COLO829 (cell line): ENCODE results near the gene CPOX.
A peak's percentile ranks its signal among the peaks of the same experiment; 100 is the strongest.
"Not testable (repeated sequence)": the region's sequence is repeated elsewhere in the genome, so short reads cannot be mapped to it uniquely, and the experiment has no call there.

ENCODE experiments used
- DNase-seq: peaks from one replicate; pipeline ENCODE4 v3.0.0; 2012; ENCODE audit warnings: low spot score

Gene CPOX

DNA sequence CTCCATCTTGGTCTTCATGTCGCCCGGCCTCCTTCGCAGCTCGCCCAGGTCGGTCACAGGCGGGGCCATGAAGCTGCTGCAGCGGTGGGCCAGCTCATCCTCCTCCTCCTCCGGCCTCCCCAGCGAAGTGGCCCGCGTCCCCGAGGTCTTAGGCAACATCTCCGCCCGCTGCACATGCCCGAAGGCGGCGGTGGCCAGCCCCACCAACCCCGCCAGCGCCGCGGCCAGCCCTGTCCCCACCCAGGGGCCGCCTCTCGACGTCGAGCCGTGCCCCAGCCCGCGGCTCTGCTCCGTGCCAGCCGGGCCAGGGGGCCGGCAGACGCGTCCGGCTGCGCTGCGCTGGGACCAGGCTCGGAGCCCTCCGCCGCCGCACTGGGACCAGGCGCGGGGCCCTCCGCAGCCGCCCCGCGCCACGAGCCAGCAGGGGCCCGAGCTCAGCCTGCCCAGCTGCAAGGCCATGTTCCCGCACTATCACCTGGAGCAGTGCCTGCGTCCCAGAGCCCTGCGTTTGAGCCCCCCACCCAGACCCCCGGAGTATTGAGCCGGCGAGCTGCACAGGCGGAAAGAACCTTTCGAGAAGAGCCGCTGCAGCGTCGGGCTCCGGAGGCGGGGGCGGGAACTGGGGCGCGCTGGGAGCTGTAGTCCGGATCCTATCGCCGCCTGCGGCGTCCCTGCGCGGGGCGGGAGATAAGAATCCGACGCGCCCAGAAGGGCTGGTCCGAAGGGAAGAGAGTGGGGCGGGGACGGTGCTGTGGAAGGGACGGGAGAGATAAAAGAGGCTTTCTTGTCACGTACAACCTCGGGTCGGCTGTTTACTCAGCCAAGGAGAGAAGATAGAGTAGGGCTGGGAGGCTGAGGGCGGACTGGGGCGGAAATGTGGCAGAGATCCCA lies at the start of gene CPOX:
TSS of gene CPOX (minus strand) at position 566 of the 891 bp plus-strand sequence. CDS start at position 459, 107 bp downstream.
- DNase-seq = peak; percentile 99

DNA sequence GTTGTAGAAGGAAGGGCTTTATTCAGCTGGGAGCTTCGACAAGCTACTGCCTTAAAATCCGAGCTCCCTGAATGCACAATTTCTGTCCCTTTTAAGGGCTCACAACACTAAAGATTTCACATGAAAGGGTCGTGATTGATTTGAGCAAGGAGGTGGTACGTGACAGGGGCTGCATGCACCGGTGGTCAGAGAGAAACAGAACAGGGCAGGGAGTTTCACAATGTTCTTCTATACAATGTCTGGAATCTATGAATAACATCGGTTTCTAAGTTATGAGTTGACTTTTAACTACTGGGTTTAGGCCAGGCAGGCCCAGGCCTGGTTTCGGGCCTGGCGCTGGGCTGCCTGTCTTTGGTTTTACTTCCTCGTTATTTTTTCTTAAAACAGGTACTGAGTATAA lies 49.4 kb upstream of the CPOX start:
- not testable (repeated sequence) for DNase-seq

DNA sequence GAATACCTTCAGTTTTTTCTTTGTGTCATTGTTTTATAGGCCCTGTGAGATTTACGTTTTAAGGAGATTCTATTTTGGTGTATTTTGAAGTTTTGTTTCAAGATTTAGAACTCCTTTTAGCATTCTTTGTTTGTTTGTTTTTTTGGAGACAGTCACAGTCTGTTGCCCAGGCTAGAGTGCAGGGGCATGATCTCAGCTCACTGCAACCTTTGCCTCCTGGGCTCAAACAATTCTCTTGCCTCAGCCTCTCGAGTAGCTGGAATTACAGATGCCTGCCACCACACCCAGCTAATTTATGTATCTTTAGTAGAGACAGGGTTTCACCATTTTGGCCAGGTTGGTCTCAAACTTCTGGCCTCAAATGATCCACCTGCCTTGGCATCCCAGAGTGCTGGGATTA lies 48.3 kb upstream of the CPOX start:
- not testable (repeated sequence) for DNase-seq

DNA sequence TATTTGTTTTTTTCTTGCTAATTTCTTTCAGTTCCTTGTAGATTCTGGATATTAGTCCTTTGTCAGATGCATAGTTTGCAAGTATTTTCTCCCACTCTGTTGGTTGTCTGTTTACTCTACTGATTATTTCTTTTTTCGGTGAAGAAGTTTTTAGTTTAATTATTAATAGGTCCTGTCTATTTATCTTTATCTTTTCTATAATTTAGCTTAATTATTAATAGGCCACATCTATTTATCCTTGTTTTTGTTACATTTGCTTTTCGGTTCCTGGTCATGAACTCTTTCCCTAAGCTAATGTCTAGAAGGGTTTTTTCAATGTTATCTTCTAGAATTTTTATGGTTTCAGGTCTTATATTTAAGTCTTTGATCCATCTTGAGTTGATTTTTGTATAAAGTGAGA lies 45.1 kb upstream of the CPOX start:
- not testable (repeated sequence) for DNase-seq

DNA sequence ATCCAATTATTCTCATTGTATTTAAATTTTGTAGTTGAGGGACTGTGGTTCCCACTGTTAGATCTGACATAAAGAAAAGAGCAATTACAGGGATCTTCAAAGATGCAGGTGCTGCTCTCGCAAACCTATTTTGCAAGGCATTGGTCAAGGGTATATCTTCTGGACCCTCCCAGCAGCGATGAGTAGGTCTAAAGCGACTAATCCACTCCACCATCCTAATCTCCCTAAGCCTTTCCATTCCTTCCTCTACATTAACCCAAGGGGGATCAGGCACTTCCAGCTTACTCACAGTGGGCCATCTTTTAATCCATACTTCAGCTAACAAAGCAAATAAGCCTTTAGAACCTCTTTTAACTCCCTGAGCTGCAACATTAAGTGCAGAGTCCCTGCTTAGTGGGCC lies 37.0 kb upstream of the CPOX start:
- no peak for DNase-seq

DNA sequence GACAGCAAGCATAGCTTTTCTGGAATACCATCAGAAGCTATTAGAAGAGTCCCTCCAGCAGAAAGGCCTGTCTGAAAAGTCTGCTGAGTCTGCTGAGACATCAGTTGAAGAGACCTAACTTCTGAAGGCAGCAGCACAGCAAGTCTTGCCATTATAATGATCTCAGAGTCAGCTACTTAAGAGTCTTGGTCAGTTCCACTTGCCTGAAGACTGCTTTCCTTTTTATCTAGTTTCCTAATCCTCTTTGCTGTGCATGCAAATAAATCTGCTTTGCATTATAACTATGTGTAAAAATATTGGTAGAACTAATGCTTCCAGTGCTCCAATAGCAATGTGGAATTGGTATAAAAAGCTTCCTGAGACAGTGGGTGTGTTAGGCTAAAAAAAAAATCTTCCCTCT lies 34.9 kb upstream of the CPOX start:
- no peak for DNase-seq

DNA sequence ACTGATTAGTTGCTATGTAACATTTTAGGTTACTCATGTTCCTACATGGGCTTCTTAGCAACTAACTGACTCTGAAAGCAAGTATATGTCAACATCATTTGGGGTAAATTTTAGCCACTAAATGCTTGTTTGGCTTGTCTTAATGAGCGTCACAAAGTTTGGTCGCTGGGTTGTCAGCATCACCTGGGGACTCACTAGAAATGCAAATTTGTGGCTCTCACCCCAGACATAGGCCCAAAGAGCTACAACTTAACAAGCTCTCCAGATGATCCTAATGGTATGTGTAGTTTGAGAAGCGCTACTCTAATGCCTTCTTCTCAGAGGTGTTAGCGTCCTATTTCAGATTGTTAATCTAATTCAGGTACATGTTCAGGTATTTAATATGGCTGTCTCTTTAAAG lies 32.7 kb upstream of the CPOX start:
- DNase-seq = no peak

DNA sequence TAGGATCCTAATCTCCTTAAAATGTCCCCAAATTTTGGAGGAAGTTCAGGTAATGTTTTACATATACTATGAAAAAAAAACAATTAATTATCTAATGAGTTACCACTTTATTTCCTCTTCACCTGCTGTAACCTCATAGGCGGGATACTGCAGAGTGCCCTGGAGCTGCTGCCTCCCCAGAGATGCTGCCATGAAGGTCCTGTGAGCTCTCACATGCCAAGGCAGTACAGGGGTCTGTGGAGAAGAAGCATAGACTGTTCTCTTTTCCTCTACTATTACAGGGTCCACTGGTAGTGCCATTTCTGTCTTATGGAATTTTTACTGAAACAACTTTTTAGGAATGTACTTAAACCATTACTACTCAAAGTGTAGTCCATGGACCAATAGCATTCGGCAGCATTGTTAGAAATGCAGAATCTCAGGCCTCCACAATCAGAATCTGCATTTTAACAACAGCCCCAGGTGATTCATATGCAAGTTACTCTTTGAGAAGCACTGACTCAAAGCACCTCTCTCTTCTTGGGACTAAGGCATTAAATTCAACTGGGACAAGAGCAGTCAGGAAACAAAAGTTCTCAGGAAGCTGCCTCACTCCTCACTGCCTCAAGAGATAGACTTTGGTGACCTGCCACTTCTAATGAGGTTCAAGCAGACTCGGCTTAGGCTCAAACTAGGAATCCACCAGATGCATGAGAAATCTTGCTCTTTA lies 30.3 kb upstream of the CPOX start:
- no peak for DNase-seq

DNA sequence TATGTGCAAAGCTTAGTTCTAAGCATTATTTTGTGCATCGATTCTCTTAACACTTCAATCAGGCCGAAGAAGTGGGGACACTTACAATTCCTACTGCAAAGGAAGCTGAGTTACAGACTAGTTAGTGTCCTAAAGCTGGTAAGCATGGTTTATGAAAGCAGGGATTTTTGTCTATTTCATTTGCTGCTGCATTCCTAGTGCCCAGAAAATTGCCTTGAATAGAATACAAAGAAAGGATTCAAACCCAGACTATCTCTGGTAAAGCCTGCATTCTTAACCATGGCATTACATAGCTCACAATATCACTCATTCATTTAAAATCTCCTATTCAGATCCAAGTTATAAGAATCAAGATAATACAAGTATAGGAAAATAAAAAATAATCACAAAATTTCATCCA lies 24.4 kb upstream of the CPOX start:
- DNase-seq = peak; percentile 83

DNA sequence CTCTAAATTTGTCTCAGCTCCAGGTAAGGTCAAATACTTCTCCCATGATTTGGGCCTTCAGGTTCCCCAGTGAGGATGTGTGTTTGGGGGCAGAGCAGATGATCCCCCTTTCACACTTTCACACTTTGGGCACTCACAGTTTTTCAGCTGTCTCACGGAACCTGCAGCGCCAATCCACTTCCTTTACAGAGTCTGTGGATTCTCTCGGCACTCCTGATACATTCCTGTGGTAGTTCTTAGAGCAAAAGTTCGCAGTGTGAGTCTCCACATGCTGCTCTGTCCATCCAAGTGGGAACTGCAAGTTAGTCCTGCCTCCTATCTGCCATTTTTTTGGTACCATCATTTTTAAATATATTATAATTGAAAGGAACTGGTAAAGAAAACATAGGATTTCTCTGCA lies 20.2 kb upstream of the CPOX start:
- no peak for DNase-seq

DNA sequence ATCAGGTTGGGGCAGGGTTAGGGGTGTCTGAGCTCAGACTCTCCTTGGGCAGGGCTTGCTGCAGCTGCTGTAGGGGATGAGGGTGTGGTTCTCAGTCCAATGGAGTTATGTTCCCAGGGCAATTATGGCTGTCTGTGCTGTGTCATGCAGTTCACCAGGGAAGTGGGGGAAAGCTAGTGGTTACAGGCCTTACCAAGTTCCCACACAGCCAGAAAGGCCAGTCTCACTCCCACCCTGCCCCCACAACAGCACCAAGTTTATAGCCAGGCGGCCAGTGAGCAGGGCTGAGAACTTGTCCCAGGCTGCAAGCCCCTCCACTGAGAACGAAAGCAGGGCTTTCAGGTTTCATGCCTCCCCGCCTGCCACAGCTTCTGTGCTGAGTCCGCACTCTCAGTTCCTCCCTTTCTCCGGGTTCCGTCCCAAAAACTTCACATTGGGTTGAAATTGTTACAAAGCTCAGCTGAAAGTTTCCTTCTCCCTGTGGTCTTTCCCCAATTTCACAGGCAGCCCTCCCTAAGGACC lies 19.6 kb upstream of the CPOX start:
- no peak for DNase-seq

DNA sequence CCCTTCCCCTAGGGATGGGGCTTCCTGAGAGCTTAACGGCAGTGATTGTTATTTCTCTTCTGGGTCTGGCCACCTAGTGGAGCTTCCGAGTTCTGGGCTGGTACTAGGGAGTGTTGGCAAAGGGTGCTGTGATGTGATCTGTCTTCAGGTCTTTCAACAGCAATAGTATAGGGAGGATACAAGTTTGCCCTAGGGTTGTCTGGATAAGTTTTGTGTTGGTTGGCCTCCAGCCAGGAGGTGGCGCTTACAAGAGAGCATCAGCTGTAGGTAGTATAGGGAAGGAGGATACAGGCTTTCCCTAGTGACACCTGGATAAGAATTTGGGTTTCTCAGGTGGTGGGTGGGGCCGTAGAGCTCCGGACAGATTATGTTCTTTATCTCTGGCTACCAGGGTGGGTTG lies 19.2 kb upstream of the CPOX start:
- DNase-seq = no peak

DNA sequence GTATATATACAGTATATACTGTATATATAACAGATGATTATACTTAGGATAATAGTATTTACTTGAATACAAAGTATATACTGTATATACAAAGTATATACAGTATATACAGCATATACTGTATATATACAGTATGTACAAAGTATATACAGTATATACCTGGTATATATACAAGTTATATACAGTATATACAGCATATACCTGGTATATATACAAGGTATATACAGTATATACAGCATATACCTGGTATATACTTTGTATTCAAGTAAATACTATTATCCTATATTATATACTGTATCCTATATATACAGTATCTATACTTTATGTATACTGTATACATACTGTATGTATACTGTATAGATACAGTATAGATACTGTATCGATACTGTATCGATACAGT lies 14.6 kb upstream of the CPOX start:
- DNase-seq = no peak

DNA sequence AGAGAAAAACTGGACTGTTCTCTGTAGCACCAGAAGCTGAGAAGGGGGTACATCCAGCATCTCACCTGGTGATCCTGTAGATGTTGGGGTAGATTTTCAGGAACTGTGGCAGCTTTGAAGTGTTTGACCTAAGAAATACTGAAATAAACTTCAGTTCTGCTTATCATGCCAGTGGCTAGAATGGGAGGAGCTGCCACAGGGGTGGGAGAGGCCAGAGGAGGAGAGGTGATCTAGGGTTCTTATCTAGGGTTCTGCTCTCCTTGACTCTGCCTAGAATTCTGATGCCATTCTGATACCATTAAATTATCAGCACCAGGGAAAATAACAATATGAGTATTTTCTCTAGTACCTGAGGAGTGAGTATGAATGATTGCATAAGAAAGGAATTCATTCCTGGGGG lies 10.2 kb upstream of the CPOX start:
- DNase-seq = no peak

DNA sequence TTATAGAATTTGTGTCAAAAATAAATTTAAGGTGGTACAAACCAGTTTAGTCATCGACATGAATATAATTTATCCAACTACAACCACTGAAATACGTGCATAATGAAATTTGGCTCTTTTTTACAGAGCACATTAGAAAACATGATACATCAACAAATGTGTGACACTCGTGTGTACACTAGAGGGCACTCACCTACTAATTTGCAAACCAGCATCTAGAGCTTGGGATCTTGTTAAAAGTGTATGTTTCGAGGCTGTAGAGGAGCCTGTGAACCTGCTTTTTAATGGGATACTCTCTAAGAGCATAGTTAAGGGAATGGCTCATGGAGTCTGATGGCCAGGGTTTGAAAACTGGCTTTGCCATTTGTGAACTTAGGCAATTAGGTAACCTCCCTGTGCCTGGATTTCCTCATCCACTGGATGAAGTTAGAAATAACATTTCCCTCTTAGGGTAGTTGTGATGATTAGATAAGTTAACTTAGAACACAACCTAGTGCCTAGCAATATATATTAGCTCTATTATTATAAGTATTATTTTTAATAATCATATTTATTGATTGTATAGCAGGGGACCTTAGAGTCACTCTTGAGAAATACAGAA lies 8.8 kb upstream of the CPOX start:
- DNase-seq = peak; percentile 87

DNA sequence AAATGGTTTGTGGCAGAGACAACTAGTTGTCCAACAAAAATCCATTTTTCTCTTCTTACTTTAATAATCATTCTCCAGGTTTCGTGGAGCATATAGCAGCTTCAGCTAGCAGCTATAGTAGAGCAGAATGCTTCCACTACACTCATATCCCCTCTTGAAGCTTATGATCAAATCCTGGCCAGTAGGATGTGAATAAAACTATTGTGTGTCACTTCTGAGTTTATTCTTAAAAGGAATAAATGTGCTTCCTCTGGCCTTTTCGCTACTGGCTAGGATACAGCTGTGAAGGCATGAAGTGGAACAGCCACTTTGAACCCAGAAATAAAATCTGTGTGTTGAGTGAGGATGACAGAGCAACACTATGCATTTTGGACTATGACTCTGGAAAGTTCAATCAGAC lies 7.8 kb upstream of the CPOX start:
- peak; percentile 70 for DNase-seq

DNA sequence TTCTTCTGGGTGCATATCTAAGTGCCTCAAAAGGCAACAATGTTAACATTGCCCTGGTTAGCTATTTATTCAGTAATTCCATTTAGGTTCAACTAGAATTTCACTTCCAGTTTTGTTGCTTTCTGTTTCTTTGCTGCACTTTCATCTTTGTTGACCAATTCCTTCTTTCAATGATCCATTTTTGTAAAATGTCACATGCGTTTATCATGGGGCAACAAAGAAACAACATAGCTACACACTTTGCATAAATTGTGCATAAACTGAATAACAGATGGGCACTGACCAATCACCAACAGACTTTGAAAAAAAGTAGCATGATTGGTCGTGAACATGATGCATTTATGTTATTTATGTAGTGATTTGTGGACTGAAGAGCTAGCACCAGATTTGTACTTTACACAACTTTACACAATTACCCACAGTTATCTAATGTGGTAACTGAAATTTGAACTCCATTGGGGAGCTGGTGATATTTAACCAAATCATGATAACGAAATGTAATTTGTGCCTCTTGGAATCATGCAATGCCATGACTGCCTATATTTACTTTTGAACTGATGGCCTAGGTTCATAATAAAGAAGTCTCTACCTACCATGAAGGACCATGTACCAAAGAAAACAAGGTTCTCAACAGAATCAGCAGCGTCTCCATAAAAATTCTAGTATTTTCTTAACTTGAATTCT lies 7.1 kb upstream of the CPOX start:
- no peak for DNase-seq

DNA sequence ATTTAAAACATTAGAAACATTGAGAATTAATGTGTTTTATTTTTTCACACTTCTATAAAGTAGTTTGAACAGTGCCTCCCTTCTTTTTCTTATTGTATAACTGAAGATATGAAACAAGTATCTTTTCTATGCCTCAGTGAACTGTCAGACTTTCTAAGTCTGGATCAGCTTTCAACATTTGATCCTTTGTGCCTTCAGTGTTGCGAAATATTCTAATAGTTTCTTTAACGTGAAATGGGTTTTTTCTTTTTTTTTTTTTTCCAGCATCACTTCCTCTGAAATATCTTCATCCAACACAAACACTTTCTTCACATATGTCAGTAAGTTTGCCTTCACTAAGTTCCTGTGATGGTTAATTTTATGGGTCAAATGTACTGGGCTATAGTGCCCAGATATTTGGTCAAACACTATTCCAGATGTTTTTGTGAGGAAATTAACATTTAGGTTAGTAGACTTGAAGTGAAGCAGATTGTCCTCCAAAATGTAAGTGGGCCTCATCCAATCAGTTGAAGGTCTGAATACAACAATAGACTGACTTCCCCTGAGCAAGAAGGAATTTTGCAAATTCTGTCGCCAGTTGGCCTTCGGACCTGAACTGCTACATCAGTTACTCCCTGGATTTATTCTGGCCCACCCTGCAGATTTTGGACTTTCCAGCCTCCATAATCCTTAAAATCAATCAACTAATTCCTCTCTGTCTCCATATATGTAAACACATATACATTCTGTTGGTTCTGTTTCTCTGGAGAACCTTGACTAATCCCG lies 6.4 kb upstream of the CPOX start:
- DNase-seq = no peak

DNA sequence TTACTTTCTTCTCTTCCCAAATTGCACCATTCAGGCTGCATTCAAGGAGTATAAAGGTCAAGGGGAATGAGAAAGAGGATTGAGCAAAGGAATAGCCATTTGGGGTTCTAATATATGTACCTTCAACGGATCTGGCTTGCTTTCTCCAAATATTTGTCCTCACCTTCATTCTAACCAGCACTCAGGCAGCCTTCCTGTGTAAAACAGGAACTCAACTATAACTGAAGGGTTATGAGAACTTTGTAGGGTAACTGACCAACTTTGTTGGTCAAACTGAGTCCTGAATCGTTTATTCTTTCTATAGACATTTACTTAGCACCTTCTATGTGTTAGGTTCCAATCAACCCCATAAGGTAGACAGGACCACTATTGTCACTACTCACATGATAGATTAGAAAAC lies 5.1 kb upstream of the CPOX start:
- DNase-seq = no peak

DNA sequence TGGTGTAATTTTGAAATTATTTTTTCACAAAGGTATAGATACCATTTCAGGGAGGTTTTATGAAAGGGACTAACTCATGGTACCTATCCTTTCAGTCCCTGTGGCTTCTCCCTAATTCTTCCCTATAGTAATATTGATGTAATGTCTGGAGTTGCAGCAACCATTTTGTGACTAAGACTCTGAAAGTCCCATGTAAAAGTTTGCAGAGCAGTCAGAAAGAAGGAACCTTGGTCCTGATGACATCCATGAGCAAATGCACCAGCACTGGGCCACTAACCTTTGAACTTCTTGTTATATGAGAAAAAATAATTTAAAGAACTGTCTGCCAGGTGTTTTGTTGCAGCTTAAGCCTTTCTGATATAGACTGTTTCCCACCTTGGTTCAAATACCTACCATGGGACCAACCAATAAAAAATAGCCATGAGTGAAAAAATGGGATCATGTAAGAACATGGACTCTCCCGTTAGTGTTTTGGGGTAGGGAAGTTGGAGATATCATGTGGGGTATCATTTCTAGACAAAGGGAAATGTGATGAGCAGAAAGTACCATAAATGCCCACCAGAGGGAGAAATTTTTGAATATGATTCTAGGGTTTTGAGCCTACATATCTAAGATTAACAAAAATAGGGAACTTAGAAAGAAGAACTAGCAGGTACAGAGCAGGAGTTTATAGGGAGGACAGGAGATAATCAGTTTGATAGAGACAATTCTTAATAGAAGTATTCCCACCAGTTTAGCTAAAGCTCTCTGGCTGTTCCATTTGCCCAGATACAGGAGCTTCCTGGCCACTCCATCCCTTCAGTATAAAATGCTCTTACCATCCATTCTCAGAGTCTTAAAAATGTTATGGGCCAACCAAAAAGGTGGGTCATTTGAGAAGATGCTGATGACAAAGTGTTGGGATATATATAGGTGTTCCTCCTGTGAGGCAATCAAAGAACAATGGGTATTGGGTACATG lies 3.4 kb upstream of the CPOX start:
- no peak for DNase-seq
